Epidermal melanocyte (primary cell): Measurements from ENCODE around the gene OR10G2.

Experiments used
- DNase-seq: peaks from one replicate; pipeline ENCODE4 v3.0.0; 2011; ENCODE audit warnings: low spot score; ENCODE audit not compliant: insufficient read length

The OR10G2 gene

DNA sequence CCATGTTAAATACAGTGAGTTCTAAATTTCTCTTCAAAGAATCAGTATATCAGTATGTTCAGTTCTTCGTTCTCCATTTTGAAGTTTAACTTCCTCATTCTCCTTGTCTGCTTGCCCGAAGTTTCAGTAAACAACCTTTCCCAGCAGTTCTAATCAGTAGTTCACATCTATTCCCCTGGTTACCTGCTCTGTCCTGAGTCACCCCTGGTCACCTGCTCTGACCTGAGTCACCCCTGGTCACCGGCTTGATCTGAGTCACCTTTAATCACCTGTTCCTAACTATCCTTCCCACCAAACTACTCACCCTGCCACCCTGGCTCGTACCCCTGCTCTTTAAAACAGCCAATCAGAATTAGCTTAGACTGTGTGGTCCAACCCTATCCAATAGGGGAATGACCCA, 45.4 kb downstream of the OR10G2 start:
- DNase-seq: no peak
